ENCODE results near the gene PCGF1.
"Not testable (repeated sequence)": the region's sequence is repeated elsewhere in the genome, so short reads cannot be mapped to it uniquely, and the experiment has no call there.

DNA sequence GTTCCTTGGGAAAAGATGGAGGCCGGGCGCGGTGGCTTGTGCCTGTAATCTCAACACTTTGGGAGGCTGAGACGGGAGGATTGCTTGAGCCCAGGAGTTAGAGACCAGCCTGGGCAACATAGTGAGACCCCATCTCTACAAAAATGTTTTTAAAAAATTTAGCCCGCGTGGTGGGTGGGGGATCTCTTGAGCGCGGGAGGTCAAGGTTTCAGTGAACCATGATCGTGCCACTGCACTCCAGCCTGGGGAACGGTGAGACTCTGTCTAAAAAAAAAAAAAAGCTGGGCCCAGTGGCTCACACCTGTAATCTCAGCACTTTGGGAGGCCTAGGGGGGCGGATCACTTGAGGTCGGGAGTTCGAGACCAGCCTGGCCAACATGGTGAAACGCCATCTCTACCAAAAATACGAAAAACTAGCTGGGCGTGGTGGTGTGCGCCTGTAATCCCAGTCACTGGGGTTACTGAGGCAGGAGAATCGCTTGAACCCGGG, 23.8 kb downstream of the PCGF1 start:
- TF ChIP-seq, protein P1, sequence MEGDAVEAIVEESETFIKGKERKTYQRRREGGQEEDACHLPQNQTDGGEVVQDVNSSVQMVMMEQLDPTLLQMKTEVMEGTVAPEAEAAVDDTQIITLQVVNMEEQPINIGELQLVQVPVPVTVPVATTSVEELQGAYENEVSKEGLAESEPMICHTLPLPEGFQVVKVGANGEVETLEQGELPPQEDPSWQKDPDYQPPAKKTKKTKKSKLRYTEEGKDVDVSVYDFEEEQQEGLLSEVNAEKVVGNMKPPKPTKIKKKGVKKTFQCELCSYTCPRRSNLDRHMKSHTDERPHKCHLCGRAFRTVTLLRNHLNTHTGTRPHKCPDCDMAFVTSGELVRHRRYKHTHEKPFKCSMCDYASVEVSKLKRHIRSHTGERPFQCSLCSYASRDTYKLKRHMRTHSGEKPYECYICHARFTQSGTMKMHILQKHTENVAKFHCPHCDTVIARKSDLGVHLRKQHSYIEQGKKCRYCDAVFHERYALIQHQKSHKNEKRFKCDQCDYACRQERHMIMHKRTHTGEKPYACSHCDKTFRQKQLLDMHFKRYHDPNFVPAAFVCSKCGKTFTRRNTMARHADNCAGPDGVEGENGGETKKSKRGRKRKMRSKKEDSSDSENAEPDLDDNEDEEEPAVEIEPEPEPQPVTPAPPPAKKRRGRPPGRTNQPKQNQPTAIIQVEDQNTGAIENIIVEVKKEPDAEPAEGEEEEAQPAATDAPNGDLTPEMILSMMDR (conservative IDR thresholded peaks at IDR 0.05; ENCODE audit: low read depth, low read length), result not testable (repeated sequence)
- not testable (repeated sequence) for TF ChIP-seq MAZ (IDR thresholded peaks at IDR 0.05; ENCODE audit: borderline replicate concordance, low read depth, low read length); POLR2A (IDR thresholded peaks at IDR 0.05; ENCODE audit: low read depth, low read length); BHLHE40 (IDR thresholded peaks at IDR 0.05; ENCODE audit: low read depth, low read length); RCOR1 (IDR thresholded peaks at IDR 0.05; ENCODE audit: insufficient replicate concordance, low read length); NFE2L2 (IDR thresholded peaks at IDR 0.05; ENCODE audit: low read depth, low read length); MAFK (IDR thresholded peaks at IDR 0.05; ENCODE audit: low read depth, low read length); SMC3 (IDR thresholded peaks at IDR 0.05; ENCODE audit: low read depth, low read length); FOS (IDR thresholded peaks at IDR 0.05; ENCODE audit: low read depth, low read length)
- TF ChIP-seq, protein P2, sequence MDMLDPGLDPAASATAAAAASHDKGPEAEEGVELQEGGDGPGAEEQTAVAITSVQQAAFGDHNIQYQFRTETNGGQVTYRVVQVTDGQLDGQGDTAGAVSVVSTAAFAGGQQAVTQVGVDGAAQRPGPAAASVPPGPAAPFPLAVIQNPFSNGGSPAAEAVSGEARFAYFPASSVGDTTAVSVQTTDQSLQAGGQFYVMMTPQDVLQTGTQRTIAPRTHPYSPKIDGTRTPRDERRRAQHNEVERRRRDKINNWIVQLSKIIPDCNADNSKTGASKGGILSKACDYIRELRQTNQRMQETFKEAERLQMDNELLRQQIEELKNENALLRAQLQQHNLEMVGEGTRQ (IDR thresholded peaks at IDR 0.05; ENCODE audit: low read depth, low read length), result not testable (repeated sequence)
